Right ventricle myocardium inferior (tissue), 1 donor: ENCODE measurements around the gene TM6SF1. TPM values are rescaled to one million over a fixed set of nuclear protein-coding genes. Genes with fewer than 3 reads are reported as not detected.
A peak's percentile ranks its signal among the peaks of the same experiment; 100 is the strongest.
"Not testable (repeated sequence)": the region's sequence is repeated elsewhere in the genome, so short reads cannot be mapped to it uniquely, and the experiment has no call there.

Source experiments
- ATAC-seq: fragments of 200-7000 bp; cut with Tn5 transposase; one replicate; pipeline ENCODE4 v1.9.1; 2020; ENCODE audit warnings: mild to moderate bottlenecking, moderate library complexity
- DNase-seq: peaks from one replicate; pipeline ENCODE4 v3.0.0; 2021; ENCODE audit errors: missing footprints
- intact Hi-C: fragments of 100-400 bp; cut with DNase I; formaldehyde crosslinking; loops from one replicate; pipeline ENCODE4 v1.11.0; 2022
- total RNA-seq: library from RNA; stranded (reverse); fragmentation: NEBNext Ultra II Directional; extraction: Animal tissue kit (Norgen Biotek cat#: 25700); gene quantifications from one replicate; pipeline ENCODE4 v1.2.1, GENCODE V29; 2021
- donor health status: DM: no; HTN: yes; CAD: no; lungs with severe emphysema.

The TM6SF1 gene
- total RNA-seq, 1 donor from 2014 or later, result 5.0 TPM

DNA sequence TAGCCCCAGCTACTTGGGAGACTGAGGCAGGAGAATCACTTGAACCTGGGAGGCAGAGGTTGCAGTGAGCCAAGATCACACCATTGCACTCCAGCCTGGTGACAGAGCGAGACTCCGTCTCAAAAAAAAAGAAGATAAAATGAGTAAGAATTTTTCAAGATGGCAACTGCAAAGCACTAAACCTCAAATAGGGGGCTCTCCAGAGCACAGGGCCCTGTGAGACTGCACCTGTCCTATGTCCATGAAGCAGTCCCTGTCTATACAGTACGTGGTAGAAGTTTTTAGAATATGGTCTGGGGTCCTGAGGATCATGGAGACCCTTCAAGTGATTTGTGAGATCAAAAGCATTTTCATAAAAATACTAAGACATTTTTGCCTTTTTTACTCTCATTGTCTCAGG is 22.0 kb upstream of the TM6SF1 start:
- ATAC-seq, intact Hi-C loops: not testable (repeated sequence)

DNA sequence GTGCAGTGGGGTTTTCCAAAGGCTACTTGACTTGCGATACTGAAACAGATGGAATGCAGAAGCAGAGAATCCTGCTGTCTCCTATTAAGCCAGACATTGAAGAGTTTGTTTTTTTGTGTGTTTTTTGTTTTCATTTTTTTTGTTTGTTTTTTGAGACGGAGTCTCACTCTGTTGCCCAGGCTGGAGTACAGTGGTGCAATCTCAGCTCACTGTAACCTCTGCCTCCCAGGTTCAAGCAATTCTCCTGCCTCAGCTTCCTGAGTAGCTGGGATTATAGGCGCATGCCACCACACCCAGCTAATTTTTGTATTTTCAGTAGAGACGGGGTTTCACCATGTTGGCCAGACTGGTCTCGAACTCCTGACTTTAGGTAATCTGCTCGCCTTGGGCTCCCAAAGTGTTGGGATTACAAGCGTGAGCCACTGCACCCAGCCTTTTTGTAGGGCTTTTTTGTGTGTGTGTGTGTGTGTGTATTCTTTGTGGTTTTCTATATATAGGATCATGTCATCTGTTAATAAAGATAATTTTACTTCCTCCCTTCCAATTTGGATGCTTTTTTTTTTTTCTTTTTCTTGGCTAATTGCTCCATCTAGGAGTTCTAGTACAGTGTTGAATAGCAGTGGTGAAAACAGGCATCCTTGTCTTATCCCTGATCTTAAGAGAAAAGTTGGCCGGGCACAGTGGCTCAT is 21.4 kb upstream of the TM6SF1 start:
- ATAC-seq, DNase-seq, intact Hi-C loops: not testable (repeated sequence)

More for the DNA sequence above, 22.0 kb upstream of the TM6SF1 start:
- DNase-seq, result not testable (repeated sequence)

DNA sequence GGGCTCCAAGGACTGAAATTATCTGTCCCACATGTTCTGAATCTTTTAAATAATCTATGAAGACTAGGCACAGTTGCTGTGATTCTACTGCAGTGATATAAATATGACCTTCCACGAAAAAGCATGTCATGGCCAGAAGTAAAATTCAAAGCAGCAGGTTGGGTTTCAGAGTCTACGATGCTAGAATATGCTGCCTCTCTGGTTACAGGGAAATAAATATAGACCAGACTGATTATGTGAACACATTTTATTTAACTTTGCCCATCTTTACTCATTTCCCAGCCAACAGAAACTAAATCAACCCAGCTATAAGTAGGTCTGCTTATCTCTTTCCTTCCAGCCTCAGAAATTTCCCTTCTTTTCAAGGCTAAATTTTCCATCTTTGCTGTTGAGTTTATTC is 19.9 kb upstream of the TM6SF1 start:
- DNase-seq (no peak), ATAC-seq (no peak)
- intact Hi-C loops, result no loop called here

DNA sequence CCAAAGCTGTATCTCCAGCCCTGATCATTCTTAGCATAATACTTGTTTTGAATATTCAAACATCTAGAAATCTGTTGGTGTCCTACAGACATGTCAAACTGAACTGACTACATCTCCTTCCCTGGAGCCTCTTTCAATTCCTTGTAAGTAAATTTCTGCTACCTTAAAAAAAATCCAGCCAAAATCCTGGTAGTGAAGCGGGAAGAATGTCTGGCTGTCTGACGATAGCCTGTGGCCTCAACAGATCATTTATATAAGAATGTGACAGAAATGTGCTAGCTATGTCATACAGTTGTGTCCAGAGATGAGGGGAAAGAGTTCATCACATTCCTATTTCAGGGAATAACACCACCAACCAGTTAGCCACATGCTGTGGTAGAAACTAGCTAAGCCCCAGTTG is 18.6 kb upstream of the TM6SF1 start:
- intact Hi-C loops, result no loop called here
- no peak for ATAC-seq
- DNase-seq, result no peak

DNA sequence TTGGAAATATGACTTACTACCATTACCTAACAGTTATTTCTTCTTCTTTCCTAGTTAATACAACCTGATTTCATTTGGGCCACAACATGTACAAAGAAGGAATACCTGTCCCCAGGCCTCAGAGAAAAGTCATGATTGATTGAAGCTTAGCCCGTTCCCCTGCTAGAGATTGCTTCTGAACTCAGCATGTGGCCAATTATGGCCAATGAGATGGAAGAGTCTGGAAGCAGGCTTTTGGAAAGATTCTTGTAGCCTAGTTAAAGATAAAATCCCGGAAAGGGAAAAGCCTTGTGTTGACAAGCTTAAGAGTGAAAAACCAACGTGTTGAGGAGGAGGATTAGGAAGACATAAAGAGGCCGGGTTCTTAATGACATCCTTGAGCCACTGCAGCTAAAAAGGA is 17.0 kb upstream of the TM6SF1 start:
- ATAC-seq, result no peak
- no peak for DNase-seq
- intact Hi-C loops, result no loop called here

DNA sequence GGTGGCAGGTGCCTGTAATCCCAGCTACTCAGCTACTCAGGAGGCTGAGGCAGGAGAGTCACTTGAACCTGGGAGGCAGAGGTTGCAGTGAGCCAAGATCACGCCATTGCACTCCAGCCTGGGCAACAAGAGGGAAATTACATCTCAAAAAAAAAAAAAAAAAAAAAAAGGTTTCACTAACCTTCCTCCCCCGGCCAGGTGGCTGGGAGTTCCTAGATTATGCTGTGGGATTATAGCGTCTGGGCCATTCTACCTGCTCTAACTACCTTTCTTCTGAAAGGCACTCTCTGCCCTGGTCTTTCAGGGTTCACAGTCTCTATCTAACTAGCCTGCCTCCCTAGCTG is 15.5 kb upstream of the TM6SF1 start:
- ATAC-seq, intact Hi-C loops, DNase-seq: not testable (repeated sequence)

DNA sequence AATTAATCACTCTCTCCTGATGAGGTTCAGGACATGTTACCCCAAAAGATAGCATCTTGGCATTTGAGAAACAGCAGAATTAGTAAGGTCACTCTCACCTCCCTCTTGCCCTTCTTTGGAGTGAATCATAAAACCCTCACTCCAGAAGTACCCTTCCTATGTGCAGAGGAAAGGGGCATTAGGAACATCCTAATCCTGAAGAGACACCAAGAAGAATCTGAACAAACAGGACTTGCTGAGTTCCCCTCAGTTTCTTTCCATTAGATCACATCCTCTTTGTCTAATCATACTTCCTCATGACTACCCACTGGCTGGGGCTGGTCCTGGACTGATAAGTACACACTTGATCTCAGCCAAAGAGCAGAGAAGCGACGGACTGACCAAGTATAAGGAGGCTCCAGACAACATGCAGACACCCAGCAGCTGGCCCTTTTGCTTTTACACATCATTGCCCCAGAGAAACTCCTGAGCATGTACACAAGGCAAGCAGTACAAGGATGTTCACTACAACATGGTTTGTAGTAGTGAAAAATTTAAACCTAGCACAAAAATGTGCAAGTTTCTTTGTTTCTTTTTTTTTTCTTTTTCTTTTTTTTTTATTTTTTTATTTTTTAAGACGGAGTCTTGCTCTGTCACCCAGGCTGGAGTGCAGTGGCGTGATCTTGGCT is 15.0 kb upstream of the TM6SF1 start:
- ATAC-seq (peak; percentile 52), DNase-seq (peak; percentile 75)
- intact Hi-C loops, result no loop called here

DNA sequence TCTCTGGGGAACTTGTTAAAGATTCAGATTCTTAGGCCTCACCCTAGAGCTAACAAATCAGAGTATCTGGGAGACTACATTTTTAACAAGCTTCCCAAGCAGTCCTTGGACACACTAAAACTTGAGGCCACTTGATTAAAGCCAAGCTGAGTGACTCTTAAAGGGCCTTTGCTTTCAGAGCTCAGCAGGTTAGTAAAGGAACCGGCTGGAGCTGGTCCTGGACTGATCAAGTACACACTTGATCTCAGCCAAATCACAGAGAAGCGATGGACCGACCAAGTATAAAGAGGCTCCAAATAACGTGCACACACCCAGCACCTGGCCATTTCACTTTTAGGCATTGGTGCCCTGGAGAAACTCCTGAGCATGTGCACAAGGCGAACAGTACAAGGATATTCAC is 12.9 kb upstream of the TM6SF1 start:
- intact Hi-C loops, result no loop called here
- ATAC-seq (no peak), DNase-seq (no peak)

DNA sequence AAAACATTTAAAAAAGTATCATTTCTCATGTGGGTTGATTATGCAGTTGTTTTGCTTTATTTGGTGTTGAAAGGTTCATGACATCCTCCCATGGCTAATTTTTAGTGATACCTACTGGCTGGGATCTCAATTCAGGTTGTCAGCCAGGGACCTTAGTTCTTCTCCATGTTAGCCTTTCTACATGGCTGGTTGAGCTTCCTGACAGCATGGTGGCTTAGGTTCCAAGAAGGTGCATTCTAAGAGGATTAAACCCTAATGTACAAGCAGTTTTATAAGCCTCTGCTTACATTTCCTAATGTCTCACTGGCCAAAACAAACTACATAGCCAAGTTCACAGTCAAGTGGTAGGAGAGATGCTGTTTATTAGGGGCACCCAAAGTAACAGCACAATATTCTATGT is 9.4 kb upstream of the TM6SF1 start:
- no peak for ATAC-seq
- no peak for DNase-seq
- intact Hi-C loops, result no loop called here

DNA sequence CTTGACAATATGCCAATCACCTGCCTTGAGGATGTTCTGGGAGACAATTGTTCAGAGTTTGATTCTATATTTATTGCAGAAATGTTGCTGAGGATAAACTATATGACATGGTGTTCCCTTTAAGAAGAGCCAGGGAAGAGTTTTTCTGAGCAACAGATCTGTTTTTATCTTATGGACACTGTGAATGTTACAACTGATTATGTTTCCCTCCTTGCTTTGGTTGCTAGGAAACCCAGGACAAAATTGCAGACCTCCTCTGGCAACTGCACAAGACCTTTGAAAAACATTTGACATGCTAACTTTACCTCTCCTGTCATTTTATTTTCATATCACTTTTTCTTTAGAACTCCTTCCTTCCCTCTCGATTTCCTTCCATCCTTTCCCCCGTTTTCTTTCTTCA is 8.2 kb upstream of the TM6SF1 start:
- ATAC-seq (peak; percentile 30), DNase-seq (no peak)
- intact Hi-C loops, result no loop called here

DNA sequence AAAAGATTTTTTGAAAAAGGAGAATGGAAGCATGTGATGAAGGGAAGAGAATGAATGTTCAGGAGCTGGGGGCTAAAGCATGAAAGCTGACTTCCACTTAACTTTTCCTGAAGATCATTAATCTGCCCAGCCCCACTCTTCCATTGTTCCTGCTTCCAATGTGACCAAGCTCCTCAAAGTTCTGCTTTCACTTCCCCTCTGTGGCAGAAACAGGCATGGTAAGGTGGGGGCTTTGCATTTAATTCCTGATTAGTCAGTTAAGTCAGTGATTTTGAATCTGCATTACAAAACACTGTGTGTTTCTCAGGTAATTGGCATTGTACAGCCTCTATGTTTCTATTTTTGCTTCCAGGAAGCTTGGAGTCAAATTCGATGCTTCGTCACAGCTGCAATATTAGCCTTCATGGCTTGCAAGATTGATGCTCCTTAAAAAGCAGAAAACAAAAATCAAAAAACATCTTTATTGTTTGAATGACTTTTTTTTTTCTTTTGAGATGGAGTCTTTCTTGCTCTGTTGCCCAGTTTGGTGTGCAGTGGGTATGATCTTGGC is 7.3 kb upstream of the TM6SF1 start:
- intact Hi-C loops, result no loop called here
- peak; percentile 63 for ATAC-seq
- DNase-seq, result no peak

DNA sequence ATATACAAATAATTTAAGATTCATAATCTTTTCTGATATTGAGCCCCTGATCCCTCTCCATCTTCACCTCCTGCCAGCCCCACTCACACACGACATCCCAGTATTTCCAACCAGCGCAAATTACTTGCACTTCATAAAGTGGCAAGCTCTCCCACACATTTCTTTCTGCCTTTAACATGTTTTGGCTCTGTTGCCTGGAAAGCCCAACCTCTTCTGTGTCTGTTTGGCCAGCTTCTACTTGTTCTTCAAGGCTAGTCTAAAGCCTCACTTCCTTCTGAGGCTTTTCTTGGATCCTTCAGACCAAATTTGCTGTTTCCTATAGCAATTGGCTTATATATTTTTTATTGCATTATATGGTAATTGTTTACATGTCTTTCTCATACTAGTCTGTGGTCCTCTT is 5.1 kb upstream of the TM6SF1 start:
- DNase-seq (no peak), ATAC-seq (no peak)
- intact Hi-C loops, result no loop called here

DNA sequence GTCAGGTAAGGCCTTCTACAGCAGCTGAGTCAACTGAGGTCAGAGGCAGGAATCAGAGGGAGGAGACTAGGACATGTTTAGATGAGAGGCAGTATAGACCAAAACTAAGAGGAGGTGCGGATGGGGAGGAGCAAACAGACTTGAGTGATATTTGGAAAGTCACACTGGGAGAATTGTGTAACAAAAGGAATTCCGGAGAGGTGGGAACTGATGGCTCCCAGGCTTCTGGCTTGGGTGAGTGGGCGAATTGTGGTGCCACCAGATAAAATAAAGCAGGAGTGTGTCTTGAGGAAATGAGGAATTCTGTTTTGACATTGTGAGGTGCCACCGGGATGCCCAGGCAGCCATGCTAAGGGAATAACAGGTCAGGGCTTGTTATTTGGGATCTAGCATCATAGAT is 3.3 kb upstream of the TM6SF1 start:
- intact Hi-C loops, result no loop called here
- no peak for DNase-seq
- ATAC-seq, result no peak

DNA sequence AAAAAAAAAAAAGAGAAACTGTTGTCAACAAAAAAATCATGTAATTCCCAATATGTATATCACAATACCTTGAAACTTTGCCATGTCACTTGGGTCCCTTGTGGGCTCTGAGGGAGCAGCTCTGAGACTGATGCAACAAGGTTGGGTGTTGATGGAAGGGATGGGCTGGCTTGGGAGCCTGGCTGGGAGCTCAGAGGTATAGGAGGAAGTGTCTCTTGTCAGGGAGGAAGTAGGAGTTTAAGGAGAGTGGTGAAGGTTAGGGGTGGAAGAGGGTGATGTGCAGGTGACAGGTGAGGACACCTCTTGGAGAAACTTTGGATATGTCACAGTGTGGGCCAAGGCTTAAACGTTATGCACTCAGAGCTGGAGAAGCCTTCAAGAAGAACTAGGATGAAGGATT is 2.0 kb upstream of the TM6SF1 start:
- ATAC-seq (no peak), DNase-seq (no peak)
- intact Hi-C loops, result loop anchor here (5.0 kb wide), 2 partner anchors 38 to 93 kb away; partner anchors contain the start of genes BTBD1 and C15orf40

DNA sequence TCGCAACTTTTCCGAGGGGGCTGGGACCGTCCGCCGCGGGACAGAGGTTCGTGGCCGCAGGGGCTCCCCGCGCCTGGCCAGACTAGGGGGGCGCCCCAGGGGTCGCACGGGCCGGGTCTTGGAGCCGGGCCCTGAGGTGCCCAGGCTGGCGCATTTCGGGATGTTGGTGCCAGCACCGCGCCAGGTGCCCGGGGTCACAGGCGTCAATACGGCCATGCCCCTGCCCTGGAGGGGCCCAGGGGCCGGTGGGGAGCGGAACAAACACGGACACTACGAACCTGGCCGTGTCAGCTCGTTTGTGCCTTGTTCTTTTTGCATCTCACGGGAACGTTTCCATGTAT is 366 bp downstream of the TM6SF1 start:
- DNase-seq (no peak), ATAC-seq (no peak)
- intact Hi-C loops, result loop anchor here (5.0 kb wide), 2 partner anchors 41 to 96 kb away; partner anchors contain the start of genes BTBD1 and C15orf40

DNA sequence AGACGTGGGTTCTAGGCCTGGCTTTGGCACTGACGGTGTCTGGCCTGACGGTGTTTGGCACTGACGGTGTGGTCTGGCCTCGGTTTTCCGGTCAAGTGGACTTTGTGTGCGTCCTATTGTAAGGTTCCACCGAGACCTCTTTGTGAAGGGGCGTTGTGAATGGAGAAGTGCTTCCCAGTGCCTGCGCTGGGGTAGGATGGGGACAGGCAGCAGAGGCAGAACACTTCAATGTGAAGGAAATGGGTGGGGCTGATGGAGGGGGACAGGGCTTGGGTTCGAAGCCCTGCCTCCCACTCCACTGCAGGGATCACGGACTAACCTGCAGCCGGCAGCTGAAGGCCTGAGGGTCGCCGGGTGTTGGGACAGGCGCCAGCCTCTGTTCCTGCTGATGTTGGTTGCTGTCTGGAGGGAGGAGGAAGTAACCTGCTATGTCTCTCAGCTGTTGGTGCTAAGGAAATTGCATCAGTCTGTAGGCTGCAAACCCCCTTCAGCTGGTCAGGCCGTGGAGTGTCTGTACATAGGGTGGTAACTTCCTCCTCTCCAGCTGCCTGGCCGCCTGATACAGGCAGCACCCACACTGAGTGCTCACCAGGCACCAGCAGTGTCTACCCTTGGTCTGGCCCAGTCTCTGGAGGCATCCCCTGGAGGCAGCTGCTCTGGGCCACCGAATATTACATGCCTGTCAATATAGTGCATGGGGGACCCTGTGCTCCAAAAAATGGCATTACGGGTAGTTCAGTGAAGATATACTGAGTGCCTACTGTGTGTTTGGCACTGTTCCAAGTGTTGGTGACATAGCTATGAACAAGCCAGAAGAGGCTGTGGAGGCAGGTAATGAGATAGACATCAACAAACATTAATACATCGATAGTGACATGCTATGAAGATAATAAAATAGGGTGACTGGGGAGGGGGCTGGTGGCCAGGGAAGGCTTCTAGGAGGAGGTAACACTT is 1.1 kb downstream of the TM6SF1 start:
- intact Hi-C loops, result loop anchor here (5.0 kb wide), 2 partner anchors 41 to 96 kb away; partner anchors contain the start of genes BTBD1 and C15orf40
- DNase-seq, result peak; percentile 86
- ATAC-seq, result peak; percentile 85

DNA sequence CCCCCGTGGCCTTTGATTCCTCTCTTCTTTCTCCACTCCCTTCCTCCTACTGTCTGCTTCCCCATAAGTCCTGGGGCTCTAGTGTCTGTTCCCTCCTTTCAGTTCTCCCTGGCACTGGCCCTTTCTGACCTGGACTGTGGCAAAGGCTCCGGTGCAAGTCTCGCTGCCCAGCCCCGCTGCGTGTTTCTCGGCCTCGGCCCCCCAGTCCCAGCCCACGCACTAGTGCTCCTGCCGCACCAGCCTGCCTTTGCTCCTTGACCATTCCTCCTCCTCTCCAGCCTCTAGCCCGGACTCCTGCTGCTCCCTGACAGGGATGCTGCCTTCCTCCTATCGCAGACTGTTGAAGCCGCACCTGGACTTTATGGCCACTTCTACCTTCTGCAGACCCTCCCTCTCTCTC is 2.1 kb downstream of the TM6SF1 start:
- intact Hi-C loops, result loop anchor here (5.0 kb wide), 2 partner anchors 42 to 97 kb away; partner anchors contain the start of genes BTBD1 and C15orf40
- ATAC-seq, result no peak
- no peak for DNase-seq

DNA sequence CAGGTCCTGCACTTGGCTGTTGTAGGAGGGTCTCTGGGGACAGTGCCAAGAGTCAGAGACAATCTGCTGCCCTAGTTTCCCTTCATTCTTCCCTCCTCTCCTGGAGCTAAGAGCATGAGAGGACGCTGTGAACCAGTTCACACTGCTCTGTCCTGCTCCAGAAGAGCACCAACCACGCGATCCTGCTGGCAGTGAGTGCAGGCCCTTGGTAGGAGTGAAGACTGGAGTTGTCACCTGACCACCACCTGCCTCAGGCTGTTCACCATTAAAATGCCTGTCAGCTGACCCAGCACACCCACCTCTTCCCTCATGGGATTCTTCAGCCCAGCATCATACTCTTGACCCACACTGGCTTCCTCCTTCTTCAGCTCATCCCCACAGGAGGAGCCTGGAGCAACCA is 2.9 kb downstream of the TM6SF1 start:
- DNase-seq (no peak), ATAC-seq (no peak)
- intact Hi-C loops, result no loop called here

DNA sequence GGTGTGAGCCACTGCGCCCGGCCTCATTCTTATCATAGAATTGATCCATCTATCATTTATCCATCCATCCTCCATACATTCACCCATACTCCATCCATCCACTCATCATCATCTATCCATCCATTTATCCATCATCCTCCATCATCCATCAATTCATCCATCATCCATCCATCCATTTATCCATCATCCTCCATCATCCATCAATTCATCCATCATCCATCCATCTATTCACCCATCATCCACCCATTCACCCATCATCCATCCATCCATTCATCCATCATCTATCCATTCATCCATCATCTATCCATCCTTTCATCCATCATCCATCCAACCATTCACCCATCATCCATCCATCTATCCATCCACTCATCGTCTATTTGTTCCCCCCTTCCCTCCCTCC is 3.7 kb downstream of the TM6SF1 start:
- ATAC-seq (no peak), DNase-seq (no peak)
- intact Hi-C loops, result no loop called here
